Measurements from ENCODE around the gene CPA1.

CPA1 gene

GRCh38 chr7:130396109-130396508 lies 15.8 kb downstream of the CPA1 start:
- DNase-seq (ENCODE audit: low read depth): no peak

- no peak for DNase-seq (ENCODE audit: low read depth)
Observed at GRCh38 chr7:130397051-130397757, 16.9 kb downstream of the CPA1 start.

GRCh38 chr7:130397758-130398073 lies 17.4 kb downstream of the CPA1 start:
- DNase-seq (ENCODE audit: low read depth): no peak

GRCh38 chr7:130398526-130399090 lies 18.3 kb downstream of the CPA1 start:
- no peak for DNase-seq (ENCODE audit: low read depth)

- DNase-seq (ENCODE audit: low read depth): no peak
Observed at GRCh38 chr7:130400120-130400572, 19.9 kb downstream of the CPA1 start.

- DNase-seq (ENCODE audit: low read depth): no peak
Observed at GRCh38 chr7:130401101-130401500, 20.8 kb downstream of the CPA1 start.

GRCh38 chr7:130401578-130401977 lies 21.3 kb downstream of the CPA1 start:
- DNase-seq (ENCODE audit: low read depth): no peak

- DNase-seq (ENCODE audit: low read depth): no peak
Observed at GRCh38 chr7:130405003-130405402, 24.7 kb downstream of the CPA1 start.

- no peak for DNase-seq (ENCODE audit: low read depth)
Observed at GRCh38 chr7:130409067-130409711, 28.9 kb downstream of the CPA1 start.

GRCh38 chr7:130409712-130410072 lies 29.4 kb downstream of the CPA1 start:
- DNase-seq (ENCODE audit: low read depth): no peak

GRCh38 chr7:130410868-130411541 lies 30.7 kb downstream of the CPA1 start:
- DNase-seq (ENCODE audit: low read depth): no peak

- DNase-seq (ENCODE audit: low read depth): no peak
Observed at GRCh38 chr7:130413201-130413600, 32.9 kb downstream of the CPA1 start.

GRCh38 chr7:130415006-130415405 lies 34.7 kb downstream of the CPA1 start:
- no peak for DNase-seq (ENCODE audit: low read depth)

GRCh38 chr7:130417213-130417612 lies 36.9 kb downstream of the CPA1 start:
- DNase-seq (ENCODE audit: low read depth): no peak

GRCh38 chr7:130418306-130418705 lies 38.0 kb downstream of the CPA1 start:
- no peak for DNase-seq (ENCODE audit: low read depth)

- no peak for DNase-seq (ENCODE audit: low read depth)
Observed at GRCh38 chr7:130419658-130420057, 39.4 kb downstream of the CPA1 start.

GRCh38 chr7:130420943-130421578 lies 40.8 kb downstream of the CPA1 start:
- no peak for DNase-seq (ENCODE audit: low read depth)

- DNase-seq (ENCODE audit: low read depth): no peak
Observed at GRCh38 chr7:130421684-130422083, 41.4 kb downstream of the CPA1 start.

GRCh38 chr7:130423501-130424037 lies 43.3 kb downstream of the CPA1 start:
- no peak for DNase-seq (ENCODE audit: low read depth)

GRCh38 chr7:130425796-130426195 lies 45.5 kb downstream of the CPA1 start:
- DNase-seq (ENCODE audit: low read depth): no peak

- no peak for DNase-seq (ENCODE audit: low read depth)
Observed at GRCh38 chr7:130426564-130426963, 46.3 kb downstream of the CPA1 start.

- DNase-seq (ENCODE audit: low read depth): no peak
Observed at GRCh38 chr7:130429019-130429418, 48.7 kb downstream of the CPA1 start.

Data from activated T-helper 9 cell treated with anti-CD3 and anti-CD28 coated beads, Interleukin-2, amount 50 U/mL, for 16 hours (primary cell).